GM21528 (cell line): ENCODE results near the gene CHPF.

Experiments
- ATAC-seq: cut with Tn5 transposase; IDR thresholded peaks from one replicate; pipeline ENCODE4 v1.9.1; 2021; ENCODE audit warnings: mild to moderate bottlenecking, moderate library complexity; ENCODE audit not compliant: unreplicated experiment, low FRiP score

Gene CHPF

GRCh38 chr2:219499555-219499954 is 44.1 kb downstream of the CHPF start:
- no peak for ATAC-seq

GRCh38 chr2:219499058-219499307 is 44.6 kb downstream of the CHPF start:
- no peak for ATAC-seq

- peak; percentile 95 for ATAC-seq
Measured at GRCh38 chr2:219498280-219499057, 45.1 kb downstream of the CHPF start, which contains the start of gene GMPPA. TSS of gene GMPPA (plus strand) at chr2:219498891. CDS start at chr2:219499976, 1,085 bp downstream.

GRCh38 chr2:219497495-219498279 is 45.9 kb downstream of the CHPF start:
- peak; percentile 19 for ATAC-seq

- no peak for ATAC-seq
Measured at GRCh38 chr2:219496825-219497494, 46.6 kb downstream of the CHPF start.

- no peak for ATAC-seq
Measured at GRCh38 chr2:219496247-219496824, 47.3 kb downstream of the CHPF start.

- ATAC-seq = no peak
Measured at GRCh38 chr2:219495531-219496122, 48.0 kb downstream of the CHPF start.

- no peak for ATAC-seq
Measured at GRCh38 chr2:219494952-219495530, 48.6 kb downstream of the CHPF start.

GRCh38 chr2:219493086-219493485 is 50.5 kb downstream of the CHPF start:
- no peak for ATAC-seq

GRCh38 chr2:219492575-219492974 is 51.0 kb downstream of the CHPF start:
- ATAC-seq = no peak

- ATAC-seq = no peak
Measured at GRCh38 chr2:219491278-219491963, 52.2 kb downstream of the CHPF start.

GRCh38 chr2:219490600-219491130 is 52.9 kb downstream of the CHPF start:
- no peak for ATAC-seq

GRCh38 chr2:219490186-219490585 is 53.4 kb downstream of the CHPF start:
- no peak for ATAC-seq

- no peak for ATAC-seq
Measured at GRCh38 chr2:219489315-219489714, 54.3 kb downstream of the CHPF start.
